Stomach (tissue), 4 donors: Measurements from ENCODE around the gene SH3YL1.

Experiments
- CTCF ChIP-seq, 7 experiments: fragments of 450-650 bp in 4 of 7; fragments of 200-600 bp in 3 of 7; sonication (generic) in 3 of 7; IDR thresholded peaks; one replicate each; pipeline ENCODE4 v1.5.1; 2016 to 2019; ENCODE audit warnings: antibody characterized with exemption in 7 of 7, control low read depth in 2 of 7, mild to moderate bottlenecking in 1 of 7
- POLR2A ChIP-seq, 4 donors: fragments of 450-650 bp; IDR thresholded peaks; one replicate each; pipeline ENCODE4 v1.6.1; 2016; ENCODE audit warnings: antibody characterized with exemption in 4 of 4, control low read depth in 2 of 4, mild to moderate bottlenecking in 1 of 4, moderate library complexity in 1 of 4

- no peak for TF ChIP-seq CTCF (IDR thresholded peaks at IDR 0.05)
- no peak for TF ChIP-seq POLR2A (IDR thresholded peaks at IDR 0.05)
Measured at GRCh38 chr2:252001-252602, 11.7 kb downstream of the SH3YL1 start.
